Activated T-helper 1 cell treated with anti-CD3 and anti-CD28 coated beads, Interleukin-2, amount 50 U/mL, for 16 hours (primary cell): ENCODE results near the gene IQCF6.
"Not testable (repeated sequence)": the region's sequence is repeated elsewhere in the genome, so short reads cannot be mapped to it uniquely, and the experiment has no call there.

Experiments used
- DNase-seq, 2 donors: peaks; one replicate each; pipeline ENCODE4 v3.0.0-alpha.2; 2020; ENCODE audit warnings: low read depth in 1 of 2, low spot score in 1 of 2

Gene IQCF6

DNA sequence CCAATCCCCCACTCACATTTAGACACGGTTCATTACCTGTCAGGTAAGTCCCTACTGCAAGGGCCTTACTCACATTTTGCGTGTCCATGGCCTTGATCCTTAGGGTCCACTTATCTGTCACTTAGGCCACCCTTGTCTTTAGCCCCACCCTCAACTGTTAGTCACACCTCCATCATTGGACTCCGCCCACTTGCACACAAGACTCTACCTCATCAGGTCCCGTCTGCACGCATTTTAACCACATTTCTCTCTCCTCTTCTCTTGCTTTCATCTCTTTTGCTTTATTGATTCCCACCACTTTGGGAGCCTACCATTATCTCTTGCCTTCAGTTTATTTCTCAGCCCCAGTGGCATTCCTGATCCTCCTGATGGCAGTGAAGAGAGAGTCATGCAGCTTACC lies at the start of gene IQCF6:
Gene IQCF6 (minus strand): TSS at position 101 of the 400 bp plus-strand sequence. CDS start 13 bp downstream, at position 88.
- DNase-seq, result no peak

DNA sequence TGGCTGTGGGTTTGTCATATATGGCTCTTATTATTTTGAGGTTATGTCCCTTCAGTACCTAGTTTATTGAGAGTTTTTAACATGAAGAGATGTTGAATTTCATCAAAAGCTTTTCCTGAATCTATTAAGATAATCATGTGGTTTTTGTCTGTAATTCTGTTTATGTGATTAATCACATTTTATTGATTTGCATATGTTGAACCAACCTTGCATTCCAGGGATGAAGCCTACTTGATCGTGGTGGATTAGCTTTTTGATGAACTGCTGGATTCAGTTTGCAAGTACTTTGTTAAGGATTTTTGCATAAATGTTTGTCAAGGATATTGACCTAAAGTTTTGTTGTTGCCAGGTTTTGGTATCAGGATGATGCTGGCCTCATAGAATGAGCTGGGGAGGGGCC lies 49.3 kb upstream of the IQCF6 start:
- no peak for DNase-seq

DNA sequence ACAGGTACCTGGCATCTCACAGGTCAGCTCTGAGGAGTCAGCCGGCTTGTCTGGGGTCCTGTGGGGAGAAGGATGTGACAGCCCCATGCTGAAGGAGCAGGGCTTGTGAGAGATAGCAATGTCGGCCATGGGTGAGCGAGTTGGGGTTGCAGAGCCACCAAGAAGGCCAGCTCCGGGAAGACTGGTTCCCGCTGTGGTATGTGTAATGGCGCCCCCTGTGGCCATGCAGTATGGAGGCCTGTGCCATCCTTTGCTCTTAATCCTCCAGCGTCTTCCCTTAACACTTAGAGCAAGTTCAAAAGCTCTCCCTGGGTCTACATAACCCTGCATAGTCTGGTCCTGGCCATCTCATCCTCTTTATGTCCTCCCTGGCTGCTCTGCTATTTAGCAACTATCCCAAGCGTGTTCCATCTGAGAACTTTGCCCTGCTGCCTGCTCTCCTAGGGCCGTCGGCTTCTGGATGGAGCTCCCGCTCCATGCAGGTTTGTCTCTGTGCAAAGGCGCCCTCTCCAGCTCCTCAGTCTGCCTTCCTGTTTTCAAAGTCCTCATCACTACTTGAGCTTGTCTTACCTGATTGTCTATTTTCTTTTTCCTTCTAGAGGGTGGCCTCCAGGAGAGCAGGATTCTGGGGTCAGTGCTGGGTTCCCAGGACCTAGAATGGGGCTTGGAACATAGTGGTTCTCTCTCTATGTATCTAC lies 40.8 kb upstream of the IQCF6 start:
- no peak for DNase-seq

DNA sequence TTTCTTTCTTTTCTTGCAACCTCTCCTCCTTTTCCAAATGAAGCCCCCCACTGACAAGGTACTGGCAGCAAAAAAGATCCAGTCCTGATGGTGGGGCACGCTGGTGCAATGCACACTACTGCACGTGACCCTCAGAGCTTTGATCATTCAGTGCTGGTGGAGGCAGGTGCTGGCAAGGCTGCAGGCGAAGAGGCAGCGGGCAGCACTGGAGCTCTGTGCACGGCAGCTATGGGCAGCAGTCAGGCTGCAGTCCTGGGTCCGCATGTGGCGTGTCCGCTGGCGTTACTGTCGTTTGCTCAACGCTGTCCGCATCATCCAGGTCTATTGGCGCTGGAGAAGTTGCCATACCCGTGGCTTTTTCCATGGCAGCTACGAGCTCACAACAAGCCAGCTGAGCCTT lies 40.1 kb upstream of the IQCF6 start:
- DNase-seq, result no peak

DNA sequence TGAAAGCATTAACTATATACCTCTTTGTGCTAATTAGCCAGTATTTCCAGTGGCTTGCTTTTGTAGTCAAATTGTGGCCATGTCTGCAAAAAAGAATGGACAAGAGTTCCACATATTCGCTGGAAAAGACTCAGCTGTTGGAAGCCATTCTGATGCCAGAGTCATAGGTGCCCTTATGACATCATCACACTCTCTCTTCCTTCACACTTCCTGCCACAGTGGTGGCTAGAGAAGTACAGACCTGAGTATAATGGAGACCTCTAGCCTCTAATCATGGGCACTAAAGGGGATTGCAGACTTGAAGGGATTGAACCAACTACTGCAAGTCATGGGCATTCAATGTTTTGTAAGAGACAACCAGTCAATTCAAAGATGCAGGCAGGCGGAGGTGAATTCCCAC lies 38.3 kb upstream of the IQCF6 start:
- DNase-seq, result no peak

DNA sequence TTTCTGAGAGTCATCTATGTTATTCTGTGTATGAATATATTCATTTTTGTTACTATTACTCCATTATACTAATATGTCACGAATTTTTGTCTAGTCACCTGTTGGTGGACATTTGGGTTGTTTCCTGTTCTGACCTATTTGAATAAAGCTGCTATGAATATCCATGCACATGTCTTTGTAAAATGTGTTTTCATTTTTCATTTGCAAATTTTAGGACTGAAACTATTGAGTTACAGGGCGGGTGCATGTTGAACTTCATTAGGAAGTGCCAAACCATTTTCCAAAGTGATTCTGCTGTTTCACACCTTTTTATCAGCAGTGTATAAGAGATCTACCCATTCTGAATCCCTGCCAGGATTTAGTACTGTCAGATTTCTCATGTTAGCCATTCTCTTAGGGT lies 37.7 kb upstream of the IQCF6 start:
- DNase-seq, result no peak

DNA sequence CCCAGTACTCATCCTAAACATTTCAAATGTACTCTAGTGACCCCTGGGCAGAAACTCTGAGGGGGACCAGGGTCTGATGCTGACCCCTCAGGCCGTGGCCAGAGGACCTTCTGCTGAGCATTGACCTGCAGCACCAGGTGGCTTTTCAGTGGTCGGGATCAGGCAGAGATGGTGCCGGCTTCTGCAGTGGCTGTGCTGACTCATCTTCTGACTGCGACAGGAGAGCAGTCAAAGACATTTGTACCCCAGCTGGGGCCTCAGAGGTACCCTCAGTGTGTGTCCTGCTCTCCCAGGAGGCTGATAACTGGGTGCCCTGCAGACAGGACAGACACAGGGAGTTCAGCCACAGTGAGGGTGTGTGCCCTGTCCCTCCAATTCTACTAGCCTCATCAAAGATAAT lies 36.6 kb upstream of the IQCF6 start:
- DNase-seq, result no peak

DNA sequence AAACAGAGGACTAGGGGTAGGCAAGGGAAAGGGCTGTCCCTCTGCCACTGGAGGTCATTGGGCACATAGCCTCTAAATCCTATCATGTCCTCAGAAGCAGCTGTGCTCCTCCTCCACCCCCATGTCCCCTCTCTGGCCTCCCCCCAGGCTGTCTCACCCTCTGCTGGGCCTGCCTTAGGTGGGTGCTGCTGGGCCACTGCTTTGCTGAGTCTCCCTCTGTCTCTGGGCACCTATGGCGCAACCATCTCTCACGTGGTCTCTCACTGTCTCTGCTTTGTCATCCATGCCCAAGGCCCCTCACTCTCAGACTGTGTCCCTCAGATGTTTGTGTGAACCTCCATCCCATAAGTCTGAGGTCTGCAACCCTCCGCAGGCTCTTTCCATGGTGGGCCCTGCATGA lies 35.0 kb upstream of the IQCF6 start:
- DNase-seq, result no peak

DNA sequence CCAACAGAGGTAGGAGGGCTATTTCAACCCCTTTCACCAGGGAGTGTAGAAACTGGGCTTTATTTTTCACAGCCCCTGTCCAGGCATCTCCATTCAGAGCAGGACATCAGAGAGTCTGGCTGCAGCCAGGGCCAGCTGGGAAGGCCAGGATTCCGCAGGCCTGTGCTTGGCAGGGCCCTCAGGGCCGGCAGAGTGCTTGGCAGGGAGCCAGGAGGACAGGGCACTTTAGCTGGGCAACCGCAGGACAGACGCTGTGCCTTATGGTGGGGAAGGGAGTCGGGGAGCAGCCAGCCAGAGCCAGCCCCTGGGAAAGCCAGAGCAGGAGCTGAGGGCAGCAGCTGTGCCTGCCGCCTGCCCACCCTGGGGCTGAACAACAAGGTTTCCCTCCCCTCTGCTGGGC lies 34.5 kb upstream of the IQCF6 start:
- no peak for DNase-seq

DNA sequence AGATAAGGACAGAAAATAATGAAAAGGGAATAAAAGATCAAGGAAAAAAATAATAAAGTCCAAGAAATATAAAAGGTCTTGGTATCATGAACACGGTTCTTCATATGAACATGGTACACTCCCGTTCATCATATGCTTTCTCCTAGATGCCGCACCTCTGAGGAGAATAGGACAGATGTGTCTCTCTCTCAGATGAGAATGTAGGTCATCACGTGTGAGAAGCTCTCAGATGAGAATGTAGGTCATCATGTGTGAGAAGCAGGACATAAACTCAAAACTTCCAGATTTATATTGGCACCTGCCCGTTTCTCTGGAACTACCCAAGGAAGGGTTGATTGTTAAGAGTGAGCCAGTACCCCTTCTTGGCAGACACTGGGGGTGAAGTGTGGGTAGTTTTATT lies 29.9 kb upstream of the IQCF6 start:
- no peak for DNase-seq

DNA sequence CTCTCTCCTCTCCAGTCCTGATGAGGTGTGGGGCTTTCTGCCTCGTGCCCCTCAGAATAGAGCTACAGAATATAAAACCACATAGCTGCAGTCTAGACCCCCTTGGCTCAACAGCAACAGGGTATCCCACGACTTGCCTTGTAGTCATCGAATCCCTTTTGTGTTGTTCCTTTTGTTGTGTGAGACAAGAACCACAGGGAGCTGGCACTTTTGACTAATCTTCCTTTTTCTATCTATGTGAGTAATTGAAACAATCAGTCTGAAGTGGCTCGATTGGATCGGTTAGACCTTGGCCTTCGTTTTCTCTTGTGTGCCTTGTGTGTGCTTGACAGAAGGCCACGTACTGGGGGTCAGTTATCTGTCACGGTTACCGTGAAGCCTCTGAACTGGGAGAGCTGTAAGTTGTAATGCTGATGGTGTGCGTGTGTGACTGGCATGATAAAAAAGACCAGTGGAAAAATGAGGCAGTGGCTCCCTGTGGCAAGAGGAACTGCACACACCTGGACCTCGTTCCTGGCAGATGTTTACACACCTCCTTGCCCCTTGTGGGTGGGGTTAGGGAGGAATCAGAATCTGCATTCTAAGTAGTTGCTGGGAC lies 23.2 kb upstream of the IQCF6 start:
- DNase-seq, result no peak

DNA sequence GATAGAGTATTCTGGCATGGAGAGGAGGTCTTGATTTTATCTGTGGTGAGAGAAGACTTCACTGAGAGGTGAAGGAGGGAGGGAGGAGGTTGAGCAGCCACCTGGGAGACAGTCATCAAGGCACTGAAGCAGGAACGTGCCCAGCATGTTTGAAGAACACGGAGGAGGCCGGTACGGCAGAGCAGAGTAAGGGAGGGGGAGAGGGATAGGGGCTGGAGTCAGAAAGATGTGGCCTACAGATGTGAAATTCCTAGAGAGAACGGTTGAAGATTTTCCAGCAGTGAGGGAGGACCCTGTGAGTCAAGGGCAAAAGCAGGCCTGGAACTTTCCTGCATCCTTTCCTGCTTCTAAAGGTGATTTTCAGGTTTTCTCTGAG lies 21.7 kb upstream of the IQCF6 start:
- no peak for DNase-seq

DNA sequence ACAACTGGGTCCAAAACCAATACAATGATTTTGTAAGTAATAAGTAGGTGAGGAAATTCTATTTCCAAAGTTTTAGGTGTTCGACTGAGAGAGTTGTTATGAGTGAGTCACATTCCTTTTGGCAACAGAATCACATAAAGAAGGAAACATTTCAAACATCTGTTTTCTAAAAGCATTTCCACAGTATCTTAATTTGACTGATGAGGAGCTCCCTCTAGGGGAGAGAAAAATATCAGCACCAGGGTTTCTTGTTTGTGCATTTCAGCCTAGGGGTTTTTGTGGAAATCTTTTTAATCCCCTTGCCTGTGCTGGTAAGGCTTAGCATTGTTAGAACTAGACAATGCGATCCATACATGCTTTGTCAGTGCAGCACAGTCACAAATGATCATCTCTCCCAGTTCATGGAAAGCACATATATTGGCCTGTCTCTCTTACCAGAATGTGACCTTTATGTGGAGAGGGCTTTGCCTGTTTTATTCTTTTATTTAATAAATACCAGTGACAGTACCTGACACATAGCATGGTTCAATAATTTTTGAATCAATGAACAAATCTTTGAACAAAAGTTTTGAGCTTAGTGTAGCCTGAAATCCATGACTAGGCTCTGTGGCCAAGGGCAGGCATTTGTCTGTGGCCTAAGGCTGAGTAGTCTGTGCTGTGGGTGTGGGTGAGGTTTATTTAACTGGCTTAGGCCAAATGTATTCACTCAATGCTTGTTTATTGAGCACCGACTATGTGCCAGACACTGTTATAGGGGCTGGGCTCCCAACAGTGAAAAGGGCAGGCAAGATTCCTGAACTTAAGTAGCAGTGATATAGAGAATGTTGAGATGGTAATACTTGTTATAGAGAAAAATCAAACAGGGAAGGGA lies 21.1 kb upstream of the IQCF6 start:
- DNase-seq, result no peak

DNA sequence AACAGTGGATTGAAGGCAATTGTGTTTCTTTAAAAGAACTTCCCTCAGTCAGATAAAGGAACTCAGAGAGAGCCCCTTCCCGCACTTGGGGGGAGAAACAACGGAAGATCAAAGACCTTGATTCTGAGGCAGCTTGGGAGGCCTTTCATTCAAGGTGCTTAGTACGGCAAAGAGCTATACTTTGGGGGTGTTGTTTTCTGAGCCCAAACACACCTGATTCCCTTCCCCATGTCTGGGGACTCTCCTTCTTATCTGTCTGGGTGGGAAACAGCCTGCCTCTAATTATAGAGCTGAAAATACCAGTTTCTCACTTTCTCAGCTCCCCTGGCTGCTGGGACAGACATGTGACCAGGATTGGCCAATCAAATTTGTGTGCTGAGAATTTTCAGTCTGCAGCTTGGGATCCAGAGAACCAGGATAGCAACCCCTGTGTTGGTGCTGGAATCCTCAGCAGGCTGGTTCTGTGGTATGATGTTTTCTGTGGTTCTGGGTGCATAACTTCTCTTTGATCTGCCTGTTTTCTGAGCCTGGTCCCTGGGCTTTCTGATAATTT lies 19.4 kb upstream of the IQCF6 start:
- no peak for DNase-seq

DNA sequence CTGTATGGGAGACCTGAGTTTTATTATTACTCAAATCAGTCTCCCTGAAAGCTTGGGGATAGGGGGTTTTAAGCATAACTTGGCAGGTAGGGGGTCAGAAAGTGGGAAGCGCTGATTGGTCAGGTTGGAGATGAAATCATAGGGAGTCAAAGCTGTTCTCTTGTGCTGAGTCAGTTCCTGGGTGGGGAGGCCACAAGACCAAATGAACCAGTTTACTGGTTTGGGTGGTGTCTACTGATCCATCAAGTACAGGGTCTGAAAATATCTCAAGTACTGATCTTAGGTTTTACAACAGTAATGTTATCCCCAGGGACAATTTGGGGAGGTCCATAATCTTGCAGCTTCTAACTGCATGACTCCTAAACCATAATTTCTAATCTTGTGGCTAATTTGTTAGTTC lies 17.8 kb upstream of the IQCF6 start:
- no peak for DNase-seq

DNA sequence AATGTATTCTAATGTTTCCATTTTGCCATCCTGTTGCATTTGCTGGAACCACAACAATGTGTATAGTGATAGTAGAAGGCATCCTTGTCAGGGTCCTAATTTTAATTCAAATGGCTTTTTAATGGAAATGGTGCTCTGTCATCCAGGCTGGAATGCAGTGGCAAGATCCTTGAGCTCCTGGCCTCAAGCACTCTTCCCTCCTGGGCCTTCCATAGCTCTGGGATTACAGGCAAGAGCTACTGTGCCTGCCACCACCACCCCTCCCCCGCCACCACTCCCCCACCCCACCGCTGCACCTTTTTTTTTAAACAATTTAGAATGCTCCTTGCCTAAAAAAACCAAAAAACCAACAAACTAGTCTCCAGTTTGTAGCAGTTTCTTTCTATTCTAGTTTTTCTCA lies 15.2 kb upstream of the IQCF6 start:
- DNase-seq, result no peak

DNA sequence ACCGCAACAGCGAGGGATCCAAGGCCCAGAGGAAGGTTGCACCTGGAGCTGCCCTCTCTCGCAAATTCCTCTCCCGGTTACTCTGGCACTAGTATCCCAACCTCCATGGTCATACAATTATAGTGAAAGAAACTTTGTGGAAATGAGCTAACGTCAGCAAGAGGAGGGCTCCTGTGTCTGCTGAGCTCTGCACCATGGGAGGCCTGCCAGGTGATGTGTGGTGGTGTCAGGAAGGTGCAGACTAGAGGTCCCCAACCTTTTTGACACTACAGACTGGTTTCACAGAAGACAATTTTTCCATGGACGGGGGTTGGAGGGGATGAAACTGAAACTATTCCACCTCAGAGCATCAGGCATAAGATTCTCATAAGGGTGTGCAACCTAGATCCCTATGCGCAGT lies 13.2 kb upstream of the IQCF6 start:
- no peak for DNase-seq

DNA sequence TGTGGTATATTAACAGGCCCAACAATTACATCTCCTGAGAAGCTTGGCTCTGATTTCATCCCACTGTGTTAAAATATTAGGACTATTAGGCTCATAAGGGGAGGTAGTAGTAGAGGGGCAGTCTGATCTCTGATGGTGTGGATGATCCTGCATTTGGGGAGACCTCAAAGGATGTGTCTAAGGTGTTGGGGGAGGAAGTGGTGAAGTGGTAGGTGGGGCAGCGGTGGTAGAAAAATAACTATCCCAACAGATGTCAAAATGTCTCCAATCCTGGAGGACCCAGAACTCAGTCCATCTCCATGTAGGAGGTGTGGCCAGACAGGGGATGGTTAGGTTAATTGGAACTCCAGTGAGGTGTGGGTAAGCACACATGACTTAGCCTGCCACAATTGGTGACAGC lies 10.4 kb upstream of the IQCF6 start:
- no peak for DNase-seq

DNA sequence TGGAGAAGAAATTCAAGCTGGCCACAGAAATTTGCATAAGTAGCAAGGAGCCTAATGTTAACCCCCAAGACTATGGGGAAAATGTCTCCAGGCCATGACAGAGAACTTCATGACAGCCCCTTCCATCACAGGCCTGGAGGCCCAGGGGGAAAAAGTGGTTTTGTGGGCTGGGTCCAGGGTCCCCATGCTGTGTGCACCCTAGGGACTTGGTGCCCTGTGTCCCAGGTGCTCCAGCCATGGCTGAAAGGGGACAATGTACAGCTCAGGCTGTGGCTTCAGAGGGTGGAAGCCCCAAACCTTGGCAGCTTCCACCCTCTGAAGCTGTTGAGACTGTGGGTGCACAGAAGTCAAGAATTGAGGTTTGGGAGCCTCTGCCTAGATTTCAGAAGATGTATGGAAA lies 8.5 kb upstream of the IQCF6 start:
- DNase-seq, result not testable (repeated sequence)

DNA sequence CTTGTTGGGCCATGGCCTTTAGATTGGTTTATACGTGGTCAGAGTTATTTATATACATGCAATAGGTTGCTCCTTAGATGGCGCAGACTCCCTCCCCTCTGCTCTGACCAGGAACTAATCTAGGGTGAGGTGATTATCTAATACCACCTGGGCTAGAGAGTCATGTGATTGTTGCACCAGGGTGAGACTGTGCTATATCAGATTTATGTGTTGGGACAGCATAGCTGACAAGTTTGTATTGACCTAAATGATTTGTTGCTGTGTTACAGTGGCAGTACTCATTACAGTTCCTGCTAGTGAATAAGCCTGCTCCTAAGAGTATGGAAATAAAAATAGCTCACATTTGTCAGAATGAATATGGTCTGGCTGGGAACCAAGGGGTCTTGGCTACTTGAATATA lies 7.2 kb upstream of the IQCF6 start:
- DNase-seq, result no peak

DNA sequence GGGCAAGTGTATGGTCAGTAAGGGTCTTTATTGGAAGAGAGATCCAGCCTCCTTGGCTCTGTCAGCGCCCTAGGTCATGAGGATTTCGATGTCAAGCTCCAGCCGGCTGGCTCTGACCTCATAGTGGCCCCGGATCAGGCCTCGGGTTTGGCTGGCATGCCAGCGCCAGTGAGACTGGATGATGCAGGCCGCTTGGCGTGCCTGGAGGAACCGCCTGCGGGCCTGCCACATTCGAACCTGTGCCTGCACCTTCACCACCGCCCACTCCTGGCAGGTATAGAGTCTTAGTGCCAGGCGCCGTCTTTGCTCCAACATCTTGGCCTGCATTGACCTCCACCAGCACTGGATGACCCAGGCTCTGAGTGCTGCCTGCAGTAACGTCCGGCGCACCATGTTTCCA lies 483 bp downstream of the IQCF6 start:
- DNase-seq, result no peak

DNA sequence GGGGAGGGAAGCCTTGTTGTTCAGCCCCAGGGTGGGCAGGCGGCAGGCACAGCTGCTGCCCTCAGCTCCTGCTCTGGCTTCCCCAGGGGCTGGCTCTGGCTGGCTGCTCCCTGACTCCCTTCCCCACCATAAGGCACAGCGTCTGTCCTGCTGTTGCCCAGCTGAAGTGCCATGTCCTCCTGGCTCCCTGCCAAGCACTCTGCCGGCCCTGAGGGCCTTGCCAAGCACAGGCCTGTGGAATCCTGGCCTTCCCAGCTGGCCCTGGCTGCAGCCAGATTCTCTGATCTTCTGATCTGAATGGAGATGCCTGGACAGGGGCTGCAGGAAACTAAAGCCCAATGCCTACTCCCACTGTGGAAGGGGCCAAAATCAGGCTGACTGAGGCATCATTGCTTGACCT lies 1.1 kb downstream of the IQCF6 start:
- no peak for DNase-seq
